Heart right ventricle (tissue), 16 donors: Measurements from ENCODE around the gene CCNF. TPM values are rescaled to one million over a fixed set of nuclear protein-coding genes. Genes with fewer than 3 reads are reported as not detected.

Experiments
- ATAC-seq, 8 donors: fragments of 200-7000 bp; cut with Tn5 transposase; one replicate each; pipeline ENCODE4 v1.9.1; 2020; ENCODE audit warnings: mild to moderate bottlenecking in 8 of 8, moderate library complexity in 8 of 8, moderate number of reproducible peaks in 1 of 8
- DNase-seq, 2 donors: peaks; one replicate each; pipeline ENCODE4 v3.0.0-alpha.2; 2020
- H3K27ac ChIP-seq, 10 donors: fragments of 200-600 bp; sonication (generic) in 2 of 10; one replicate each; pipeline versions ENCODE4 v1.5.0 to v1.8.0; 2020 to 2022; ENCODE audit warnings: mild to moderate bottlenecking in 3 of 10
- H3K27me3 ChIP-seq, 7 donors: fragments of 200-600 bp; one replicate each; pipeline ENCODE4 v1.8.0; 2021 to 2022; ENCODE audit warnings: mild to moderate bottlenecking in 2 of 7
- H3K36me3 ChIP-seq, 9 donors: fragments of 200-600 bp; sonication (generic) in 1 of 9; one replicate each; pipeline versions ENCODE4 v1.5.0 to v1.8.0; 2020 to 2022; ENCODE audit warnings: mild to moderate bottlenecking in 2 of 9
- H3K4me1 ChIP-seq, 9 donors: fragments of 200-600 bp; sonication (generic) in 1 of 9; one replicate each; pipeline versions ENCODE4 v1.5.0 to v1.8.0; 2020 to 2022; ENCODE audit warnings: mild to moderate bottlenecking in 4 of 9
- H3K4me3 ChIP-seq, 10 donors: fragments of 200-600 bp; sonication (generic) in 2 of 10; one replicate each; pipeline versions ENCODE4 v1.5.0 to v1.8.0; 2020 to 2022; ENCODE audit warnings: mild to moderate bottlenecking in 7 of 10, moderate library complexity in 2 of 10
- H3K9me3 ChIP-seq, 11 donors: fragments of 200-600 bp in 10 of 11; sonication (generic) in 2 of 11; one replicate each; pipeline versions ENCODE4 v1.5.0 to v1.8.0; 2013 to 2022; ENCODE audit warnings: mild to moderate bottlenecking in 2 of 11, control low read depth in 1 of 11, moderate library complexity in 1 of 11
- CTCF ChIP-seq, 9 donors: fragments of 200-600 bp; sonication (generic) in 2 of 9; IDR thresholded peaks; one replicate each; pipeline versions ENCODE4 v1.5.0 to v1.8.0; 2021 to 2022; ENCODE audit warnings: antibody characterized with exemption in 9 of 9, mild to moderate bottlenecking in 5 of 9, moderate library complexity in 1 of 9
- WGBS, 2 donors: extraction: QIAGEN DNeasy Blood & Tissue Kit; methylation state at CpG; one replicate each; pipeline ENCODE4 v1.1.7; 2013; ENCODE audit warnings: inconsistent platforms in 1 of 2; 5-methylcytosine and 5-hydroxymethylcytosine counted together
- intact Hi-C, 10 donors: fragments of 100-400 bp; cut with DNase I; formaldehyde crosslinking; loops; one replicate each; pipeline versions ENCODE4 v1.11.1 to v1.14.2; 2022
- polyA plus RNA-seq, 2 donors: library from polyadenylated mRNA; stranded (reverse); fragments of 200-250 nt; gene quantifications; one replicate each; pipeline ENCODE4 v1.2.3, GENCODE V29; 2013
- total RNA-seq, 10 donors: library from RNA; stranded (reverse); fragmentation: NEBNext Ultra II Directional in 3 of 10; extraction: Animal tissue kit (Norgen Biotek cat#: 25700) in 3 of 10; gene quantifications; one replicate each; pipeline versions ENCODE4 v1.2.1 to v1.2.4, GENCODE V29; 2021 to 2023
- donor health status: Arrhythmogenic right ventricular cardiomyopathy.
- donor health status: ischemic (EF 13 %, LVEDD 7.1; RV severe dilation, severe dysfunction).
- donor health status: healthy with polysubstance abuse.
- donor health status: DM: no; HTN: yes; CAD: no.
- donor health status: DM: no; HTN: no; CAD: no.
- donor health status: ischemic (EF 25% LVEDD 6.9; RV normal size, moderate dysfunction).
- donor health status: ischemic (EF 25% LVEDD 5.7; RV mildly dilated, moderate dysfunction).
- donor health status: healthy.
- donor health status: DM: yes; HTN: yes; CAD: no.
- donor health status: Ischemic cardiomyopathy.
- donor health status: ischemic (EF 35%, LVEDD 5.7; RV mildly dilated, moderate dysfunction).
- donor health status: nonischemic (EF 11% LVEDD 7.7; RV severe dilation, severe dysfunction).
- donor health status: DM: yes; HTN: yes; CAD: no.
- donor health status: PGD.
- donor health status: ischemic (EF 29% LVEDD 5.4; RV normal size, mild dysfunction).
- donor health status: nonischemic (EF 23%, LVEDD 6.1; RV moderate dilation, normal function).

CCNF gene
- total and polyA plus RNA-seq, 12 donors = 0.51 to 3.4 (median 0.99) TPM

GRCh38 chr16:2468725-2469398 lies 39.6 kb downstream of the CCNF start:
- peak in 1 of 2 donors; percentile 51 for DNase-seq
- peaks cover 20 to 55% (median 44%) of the 10 kb centered on the region in 9 donors for H3K4me1 ChIP-seq
- peaks cover 11 to 67% (median 42%) of the 10 kb centered on the region in 7 donors for H3K27me3 ChIP-seq

GRCh38 chr16:2469399-2470233 lies 40.4 kb downstream of the CCNF start:
- peaks cover 24 to 62% (median 51%) of the 10 kb centered on the region in 9 donors for H3K4me1 ChIP-seq
- 53 to 55% methylated on average over 16 of the region's 16 CpGs for WGBS, 2 donors
- H3K4me3 ChIP-seq = peak overlapping the region in 1 of 10 donors; percentile 68
- intact Hi-C loops = loop anchor here in 1 of 10 donors (1.0 kb wide), 1 partner anchor 40 kb away; the partner anchor contains the start of gene CCNF
- no peak overlapping the region for H3K27ac ChIP-seq
- peaks cover 11 to 67% (median 42%) of the 10 kb centered on the region in 7 donors for H3K27me3 ChIP-seq
- no peak for ATAC-seq
- H3K9me3 ChIP-seq = no peaks in the 10 kb centered on the region
- no peak for DNase-seq
- no peaks in the 10 kb centered on the region for H3K36me3 ChIP-seq
- no peak for TF ChIP-seq CTCF (IDR thresholded peaks at IDR 0.05)

More at GRCh38 chr16:2468725-2469398, 39.6 kb downstream of the CCNF start:
- TF ChIP-seq CTCF (IDR thresholded peaks at IDR 0.05) = no peak
- WGBS, 2 donors = 14 to 33% methylated on average over 12 to 14 of the region's 14 CpGs
- intact Hi-C loops = loop anchor here in 1 of 10 donors (1.0 kb wide), 1 partner anchor 40 kb away; the partner anchor contains the start of gene CCNF
- peak in 6 of 8 donors; percentile 6 to 47 (median 33) for ATAC-seq
- H3K27ac ChIP-seq = no peak overlapping the region
- no peaks in the 10 kb centered on the region for H3K36me3 ChIP-seq
- no peaks in the 10 kb centered on the region for H3K9me3 ChIP-seq
- H3K4me3 ChIP-seq = peak overlapping the region in 7 of 10 donors; percentile 30 to 68 (median 53)

GRCh38 chr16:2470234-2470601 lies 41.0 kb downstream of the CCNF start:
- no peak for DNase-seq
- H3K4me1 ChIP-seq = peaks cover 24 to 62% (median 52%) of the 10 kb centered on the region in 9 donors
- H3K27me3 ChIP-seq = peaks cover 11 to 67% (median 42%) of the 10 kb centered on the region in 7 donors
- H3K36me3 ChIP-seq = no peaks in the 10 kb centered on the region
- intact Hi-C loops = no loop called here
- WGBS, 2 donors = 83 to 85% methylated on average over 7 of the region's 7 CpGs
- H3K9me3 ChIP-seq = no peaks in the 10 kb centered on the region
- no peak overlapping the region for H3K27ac ChIP-seq
- ATAC-seq = no peak
- no peak overlapping the region for H3K4me3 ChIP-seq
- no peak for TF ChIP-seq CTCF (IDR thresholded peaks at IDR 0.05)

- ATAC-seq (no peak), DNase-seq (no peak)
- Histone ChIP-seq H3K36me3 (no peaks in the 10 kb centered on the region), H3K4me1 (peaks cover 24 to 65% (median 56%) of the 10 kb centered on the region in 9 donors), H3K9me3 (no peaks in the 10 kb centered on the region), H3K27ac (no peak overlapping the region), H3K27me3 (peaks cover 11 to 67% (median 42%) of the 10 kb centered on the region in 7 donors), H3K4me3 (peak overlapping the region in 4 of 10 donors; percentile 2 to 36 (median 20))
- TF ChIP-seq CTCF (IDR thresholded peaks at IDR 0.05) = no peak
- WGBS, 2 donors = 40 to 49% methylated on average over 9 of the region's 9 CpGs
- intact Hi-C loops = no loop called here
These were observed 41.4 kb downstream of the CCNF start for GRCh38 chr16:2470603-2471015.
